ENCODE data around the gene PAEP.

The PAEP gene

GRCh38 chr9:135614821-135615665, 53.5 kb downstream of the PAEP start:
- Histone ChIP-seq H4K20me1 (ENCODE audit: low read depth, low read length) (no peaks in the 10 kb centered on the region), H3K27ac (ENCODE audit: low read depth, low read length) (no peak overlapping the region), H3K9ac (ENCODE audit: low read length) (no peak overlapping the region), H3K4me3 (ENCODE audit: insufficient read depth, low read length, poor library complexity, severe bottlenecking) (no peak overlapping the region), H3K4me2 (ENCODE audit: low read depth, low read length, poor library complexity, severe bottlenecking) (no peak overlapping the region), H3F3A (ENCODE audit: insufficient read depth) (no peaks in the 10 kb centered on the region), H2AFZ (ENCODE audit: low read depth, low read length, severe bottlenecking) (no peak overlapping the region), H3K9me2 (replicated peaks; ENCODE audit: insufficient read depth, low read length) (no peaks in the 10 kb centered on the region), H3K9me3 (ENCODE audit: insufficient read depth, low read length) (no peaks in the 10 kb centered on the region), H3K27me3 (ENCODE audit: low read length) (no peaks in the 10 kb centered on the region), H3K79me2 (ENCODE audit: insufficient read depth, low read length) (no peaks in the 10 kb centered on the region), H3K36me3 (ENCODE audit: low read length) (no peaks in the 10 kb centered on the region)
- TF ChIP-seq, protein P1, sequence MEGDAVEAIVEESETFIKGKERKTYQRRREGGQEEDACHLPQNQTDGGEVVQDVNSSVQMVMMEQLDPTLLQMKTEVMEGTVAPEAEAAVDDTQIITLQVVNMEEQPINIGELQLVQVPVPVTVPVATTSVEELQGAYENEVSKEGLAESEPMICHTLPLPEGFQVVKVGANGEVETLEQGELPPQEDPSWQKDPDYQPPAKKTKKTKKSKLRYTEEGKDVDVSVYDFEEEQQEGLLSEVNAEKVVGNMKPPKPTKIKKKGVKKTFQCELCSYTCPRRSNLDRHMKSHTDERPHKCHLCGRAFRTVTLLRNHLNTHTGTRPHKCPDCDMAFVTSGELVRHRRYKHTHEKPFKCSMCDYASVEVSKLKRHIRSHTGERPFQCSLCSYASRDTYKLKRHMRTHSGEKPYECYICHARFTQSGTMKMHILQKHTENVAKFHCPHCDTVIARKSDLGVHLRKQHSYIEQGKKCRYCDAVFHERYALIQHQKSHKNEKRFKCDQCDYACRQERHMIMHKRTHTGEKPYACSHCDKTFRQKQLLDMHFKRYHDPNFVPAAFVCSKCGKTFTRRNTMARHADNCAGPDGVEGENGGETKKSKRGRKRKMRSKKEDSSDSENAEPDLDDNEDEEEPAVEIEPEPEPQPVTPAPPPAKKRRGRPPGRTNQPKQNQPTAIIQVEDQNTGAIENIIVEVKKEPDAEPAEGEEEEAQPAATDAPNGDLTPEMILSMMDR (IDR thresholded peaks at IDR 0.05; ENCODE audit: insufficient read depth, low read length, poor library complexity, severe bottlenecking): no peak
- no peak for TF ChIP-seq EZH2phosphoT487 (conservative IDR thresholded peaks at IDR 0.05; ENCODE audit: low read length)

GRCh38 chr9:135615666-135616618, 54.4 kb downstream of the PAEP start:
- no peaks in the 10 kb centered on the region for H4K20me1 ChIP-seq (ENCODE audit: low read depth, low read length)
- H3K4me3 ChIP-seq (ENCODE audit: insufficient read depth, low read length, poor library complexity, severe bottlenecking): no peak overlapping the region
- H3K27ac ChIP-seq (ENCODE audit: low read depth, low read length): no peak overlapping the region
- no peaks in the 10 kb centered on the region for H3F3A ChIP-seq (ENCODE audit: insufficient read depth)
- no peak overlapping the region for H2AFZ ChIP-seq (ENCODE audit: low read depth, low read length, severe bottlenecking)
- no peaks in the 10 kb centered on the region for H3K9me3 ChIP-seq (ENCODE audit: insufficient read depth, low read length)
- no peaks in the 10 kb centered on the region for H3K27me3 ChIP-seq (ENCODE audit: low read length)
- no peak overlapping the region for H3K9ac ChIP-seq (ENCODE audit: low read length)
- no peaks in the 10 kb centered on the region for H3K79me2 ChIP-seq (ENCODE audit: insufficient read depth, low read length)
- no peak overlapping the region for H3K4me2 ChIP-seq (ENCODE audit: low read depth, low read length, poor library complexity, severe bottlenecking)
- no peaks in the 10 kb centered on the region for H3K36me3 ChIP-seq (ENCODE audit: low read length)
- H3K9me2 ChIP-seq (replicated peaks; ENCODE audit: insufficient read depth, low read length): no peaks in the 10 kb centered on the region
- TF ChIP-seq EZH2phosphoT487 (conservative IDR thresholded peaks at IDR 0.05; ENCODE audit: low read length): no peak
- TF ChIP-seq, protein P1 (IDR thresholded peaks at IDR 0.05; ENCODE audit: insufficient read depth, low read length, poor library complexity, severe bottlenecking): no peak

Data from SU-DHL-6 (cell line).